Erythroblast (primary cell): ENCODE data around the gene KRT33A.

Experiments
- GATA1 ChIP-seq: IDR thresholded peaks from 2 replicates; pipeline ENCODE4 v1.6.1; 2011; ENCODE audit warnings: low read depth, mild to moderate bottlenecking, control low read depth, low read length, moderate library complexity
- POLR2A ChIP-seq: IDR thresholded peaks from 2 replicates; pipeline ENCODE4 v1.6.1; 2011; ENCODE audit warnings: mild to moderate bottlenecking, low read length

DNA sequence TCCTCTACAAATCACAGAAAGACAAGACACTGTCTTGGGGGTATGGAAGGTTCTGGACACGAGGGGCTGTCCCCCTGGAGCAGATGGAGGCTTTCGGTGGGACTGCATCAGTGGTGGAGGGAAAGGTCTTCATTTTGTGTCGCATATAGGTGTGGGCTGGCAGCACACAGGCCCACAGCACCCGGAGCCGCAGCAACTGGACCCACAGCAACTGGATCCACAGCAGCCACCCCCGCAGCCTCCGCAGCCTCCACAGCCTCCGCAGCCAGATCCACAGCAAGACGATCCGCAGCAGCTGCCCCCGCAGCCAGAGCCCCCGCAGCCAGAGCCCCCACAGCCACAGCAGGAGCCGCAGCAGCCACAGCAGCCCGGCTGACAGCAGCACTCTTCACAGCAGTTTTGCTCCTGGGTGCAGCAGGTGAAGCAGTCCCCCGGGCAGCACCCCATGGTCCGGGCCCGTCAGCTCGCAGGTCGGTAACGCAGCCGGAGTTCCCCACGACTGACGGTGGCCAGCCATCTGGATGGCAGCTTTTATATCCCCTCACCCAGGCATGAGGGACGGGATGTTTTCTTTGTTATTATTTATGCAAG, 35.3 kb downstream of the KRT33A start, which contains the start of gene KRTAP17-1:
- TF ChIP-seq POLR2A (no peak), GATA1 (no peak)
